T-helper 9 cell (primary cell): ENCODE data around the gene C8G.
A peak's percentile ranks its signal among the peaks of the same experiment; 100 is the strongest.

ENCODE experiments used
- DNase-seq: peaks from one replicate; pipeline ENCODE4 v3.0.0-alpha.2; 2020
- total RNA-seq, 2 donors: gene quantifications; one replicate each; lab custom pipeline; 2026; lab: John Stamatoyannopoulos, UW

Gene C8G
- 0.24 to 0.70 reads per million in 2 donors for total RNA-seq

DNA sequence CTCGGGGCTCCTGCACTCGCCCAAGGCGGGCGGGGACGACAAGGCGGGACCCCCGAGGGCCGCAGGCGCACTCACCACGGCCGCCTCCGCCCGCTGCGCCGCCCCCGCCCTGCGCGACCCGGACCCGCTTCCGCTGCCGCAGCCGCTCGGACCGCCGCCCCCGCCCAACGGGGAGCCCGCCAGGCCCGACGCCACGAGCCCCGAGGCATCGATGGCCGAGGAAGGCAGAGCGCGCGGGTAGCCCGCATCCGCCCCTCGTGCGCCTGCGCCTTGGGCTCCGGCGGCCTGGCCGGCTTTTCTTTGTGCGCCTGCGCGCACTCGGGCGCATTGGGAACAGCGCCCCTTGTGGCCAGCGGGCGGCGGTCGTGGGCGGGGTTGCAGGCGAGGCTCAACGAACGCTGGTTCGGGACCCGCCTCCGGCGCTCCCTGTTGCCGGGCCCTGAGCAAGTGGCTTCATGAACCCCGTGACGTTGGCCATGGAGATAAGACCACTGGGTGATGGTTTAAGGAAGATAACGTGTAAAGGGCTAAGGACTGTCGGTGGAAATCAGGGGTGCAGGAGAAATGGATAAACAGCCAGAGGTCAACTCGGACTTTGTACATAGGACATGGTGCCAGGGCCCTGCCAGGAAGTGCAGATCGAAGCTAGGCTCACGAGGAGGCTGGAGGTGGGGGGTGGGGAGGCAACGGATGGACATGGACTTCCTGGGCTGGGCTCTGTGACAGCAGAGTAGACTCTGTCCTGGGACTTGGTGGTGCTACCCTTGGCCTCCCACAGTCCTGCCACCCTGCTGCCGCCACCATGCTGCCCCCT, at the start of gene C8G, which contains the start of gene FBXW5:
Gene C8G, plus strand, starts transcription at position 725 of the 814 bp plus-strand sequence. Its CDS starts 78 bp downstream, at position 803.
Gene FBXW5, minus strand, starts transcription at position 220 of the 814 bp plus-strand sequence. CDS start 655 bp downstream, outside the sequence.
- DNase-seq, result peak; percentile 90

- DNase-seq, result no peak
Observed at GRCh38 chr9:136896027-136896426, 49.0 kb upstream of the C8G start.

GRCh38 chr9:136898483-136899100, 46.5 kb upstream of the C8G start:
- DNase-seq, result no peak

DNA sequence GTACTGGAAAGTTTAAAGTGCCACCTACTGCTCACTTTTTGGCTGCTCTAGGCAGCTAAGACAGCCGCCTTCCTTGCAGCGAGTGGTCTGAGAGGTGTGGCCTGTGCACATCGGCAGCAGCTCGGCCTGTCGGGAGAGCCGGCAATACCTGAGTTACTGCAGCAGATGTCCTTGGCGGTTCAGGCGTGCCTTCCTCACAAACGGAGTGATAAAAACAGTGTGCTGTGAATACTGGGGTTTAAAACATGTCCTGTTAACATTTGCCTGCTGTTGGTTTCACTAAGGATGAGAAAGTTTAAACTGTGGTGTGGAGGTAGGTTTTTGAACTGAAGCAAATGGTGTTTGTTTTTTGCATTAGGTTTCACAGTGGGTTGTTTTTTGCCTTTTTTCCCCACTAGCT, 45.8 kb upstream of the C8G start:
- no peak for DNase-seq

DNA sequence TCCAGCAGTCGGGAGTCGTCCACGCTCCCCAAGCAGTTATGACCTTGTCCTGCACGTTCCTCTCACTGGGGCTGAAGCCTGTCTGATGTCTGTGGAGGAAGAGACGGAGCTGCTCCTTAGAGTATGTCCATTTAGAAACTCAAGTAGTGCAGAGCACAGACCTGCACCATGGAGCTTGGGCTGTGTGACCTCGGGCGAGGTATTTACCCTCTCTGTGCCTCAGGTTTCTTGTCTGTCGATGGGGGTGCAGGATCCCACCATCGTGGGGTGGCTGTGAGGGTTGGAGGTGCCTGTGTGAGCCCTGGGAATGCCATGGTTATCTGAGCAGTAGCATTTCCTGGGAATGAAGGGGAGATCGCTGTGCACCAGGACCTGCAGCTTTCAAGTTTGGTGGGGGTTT, 44.5 kb upstream of the C8G start:
- no peak for DNase-seq

DNA sequence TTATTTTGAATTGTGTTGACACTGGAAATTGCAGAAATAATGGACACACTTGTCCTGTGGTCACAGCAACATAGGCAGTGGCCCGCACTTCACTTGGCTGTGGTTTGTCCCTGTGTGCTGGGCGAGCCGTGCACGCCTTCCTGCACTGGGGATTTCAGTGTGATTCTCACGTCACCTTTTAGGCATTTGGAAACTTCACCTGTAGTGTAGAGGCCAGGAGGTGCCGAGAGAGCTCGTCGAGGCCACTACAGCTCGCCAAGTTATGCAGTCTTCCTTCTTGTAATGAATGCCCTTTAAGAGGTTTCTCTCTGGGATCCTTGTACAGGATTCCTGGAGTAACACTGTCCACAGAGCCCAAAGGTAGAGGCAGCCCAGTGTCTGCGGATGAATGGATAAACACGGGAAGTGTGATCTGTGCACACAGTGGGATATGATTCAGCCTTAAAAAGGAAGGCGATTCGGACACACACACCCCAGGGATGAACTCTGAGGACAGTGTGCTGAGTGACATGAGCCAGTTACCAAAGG, 44.0 kb upstream of the C8G start:
- DNase-seq, result no peak

DNA sequence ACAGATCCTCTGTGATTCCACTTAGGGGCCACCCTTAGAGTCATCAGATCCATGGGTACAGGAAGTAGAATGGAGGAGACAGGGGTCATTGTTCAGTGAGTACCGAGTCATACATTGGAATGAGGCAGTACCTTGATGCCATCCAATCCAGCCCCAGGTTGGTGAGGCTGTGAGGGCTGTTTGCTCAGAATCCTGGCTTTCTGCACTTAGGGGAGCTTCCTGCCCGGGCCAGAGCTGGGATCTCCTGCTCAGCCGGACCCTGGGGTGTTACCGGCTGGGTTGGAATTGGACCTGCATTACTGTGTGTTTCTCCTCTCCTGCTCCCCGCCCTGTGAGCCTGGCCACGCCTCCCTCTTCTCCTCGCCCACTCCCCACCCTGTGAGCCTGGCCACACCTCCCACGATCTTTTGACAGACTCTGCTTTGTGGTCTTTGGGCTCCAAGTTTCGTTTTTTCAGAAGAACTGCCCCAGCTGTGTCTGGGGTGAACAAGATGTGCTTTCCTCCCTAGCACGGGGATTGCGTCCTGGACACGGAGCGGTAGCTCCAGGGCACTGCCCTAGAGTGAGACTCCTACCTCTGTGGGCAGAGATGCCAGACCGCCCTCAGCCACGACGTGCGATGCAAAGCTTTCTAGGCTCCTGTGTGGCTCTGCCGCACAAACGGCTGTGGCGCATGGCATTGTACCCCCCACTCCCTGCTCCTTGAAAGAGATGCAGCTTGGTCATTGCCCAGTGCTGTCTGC, 43.4 kb upstream of the C8G start:
- peak; percentile 67 for DNase-seq

- DNase-seq, result peak; percentile 79
Observed at GRCh38 chr9:136902259-136902821, 42.7 kb upstream of the C8G start.

DNA sequence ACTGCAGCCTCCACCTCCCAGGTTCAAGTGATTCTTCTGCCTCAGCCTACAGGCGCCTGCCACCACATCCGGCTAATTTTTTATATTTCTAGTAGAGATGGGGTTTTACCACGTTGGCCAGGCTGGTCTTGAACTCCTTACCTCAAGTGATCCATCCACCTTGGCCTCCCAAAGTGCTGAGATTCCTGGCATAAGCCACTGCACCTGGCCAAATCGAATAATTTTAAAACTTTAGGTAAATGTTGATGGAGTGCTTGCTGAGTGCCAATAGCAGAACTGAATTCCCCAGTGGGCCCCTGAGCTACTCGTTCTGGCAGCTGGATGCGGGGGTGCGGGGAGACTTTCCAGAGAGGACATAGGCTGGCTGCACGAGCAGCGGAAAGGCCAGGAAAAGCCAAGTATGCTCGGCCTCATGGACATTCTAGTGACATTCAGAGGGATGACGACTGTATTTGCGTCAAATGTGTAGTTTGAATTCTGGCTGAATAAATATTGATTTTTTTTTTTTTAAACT, 41.9 kb upstream of the C8G start:
- DNase-seq, result no peak

GRCh38 chr9:136906266-136906665, 38.8 kb upstream of the C8G start:
- no peak for DNase-seq

DNA sequence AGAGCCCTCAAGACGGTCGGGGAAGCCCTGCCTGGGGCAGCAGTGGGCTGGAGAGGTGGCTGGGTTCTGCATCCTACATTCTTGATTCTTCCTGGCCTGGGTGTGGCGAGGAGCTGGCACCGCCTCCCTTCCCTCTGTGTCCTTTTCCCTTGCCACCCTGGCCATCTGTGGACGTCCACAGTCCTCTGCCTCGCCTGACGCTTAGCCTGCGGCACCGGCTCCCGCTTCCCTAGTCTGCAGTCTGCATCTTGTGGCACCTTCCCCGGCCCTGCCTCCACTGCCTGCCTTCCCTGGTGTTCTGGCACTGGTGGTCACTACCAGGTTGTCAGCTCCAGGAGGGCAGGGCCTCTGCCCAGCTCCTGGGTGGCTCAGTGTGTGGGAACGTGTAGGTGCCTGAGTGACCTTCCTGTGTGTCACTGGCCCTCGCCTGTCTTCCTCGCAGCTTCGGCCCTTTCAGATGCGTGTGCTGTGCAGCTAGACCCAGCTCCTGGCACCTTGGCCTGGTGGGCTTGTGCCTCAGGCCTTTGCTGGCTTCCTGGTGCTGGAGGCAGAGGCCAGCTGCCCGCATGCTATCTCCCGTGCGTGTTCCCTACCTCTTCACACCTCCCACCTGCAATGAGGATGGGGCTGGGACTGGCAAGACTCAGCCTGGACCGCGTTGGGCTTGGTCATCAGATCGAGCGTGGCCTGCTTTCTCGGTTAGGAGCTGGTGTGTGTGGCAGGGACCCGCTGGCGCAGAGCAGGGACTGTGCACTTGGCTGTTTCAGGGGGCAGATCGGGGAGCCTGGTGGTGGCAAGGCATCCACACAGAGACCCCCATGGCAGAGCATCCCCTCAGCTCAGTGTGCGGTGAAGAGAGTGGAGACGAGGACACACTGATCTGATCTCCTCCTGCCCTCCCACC, 37.8 kb upstream of the C8G start:
- no peak for DNase-seq

- DNase-seq, result no peak
Observed at GRCh38 chr9:136910197-136910900, 34.7 kb upstream of the C8G start.

DNA sequence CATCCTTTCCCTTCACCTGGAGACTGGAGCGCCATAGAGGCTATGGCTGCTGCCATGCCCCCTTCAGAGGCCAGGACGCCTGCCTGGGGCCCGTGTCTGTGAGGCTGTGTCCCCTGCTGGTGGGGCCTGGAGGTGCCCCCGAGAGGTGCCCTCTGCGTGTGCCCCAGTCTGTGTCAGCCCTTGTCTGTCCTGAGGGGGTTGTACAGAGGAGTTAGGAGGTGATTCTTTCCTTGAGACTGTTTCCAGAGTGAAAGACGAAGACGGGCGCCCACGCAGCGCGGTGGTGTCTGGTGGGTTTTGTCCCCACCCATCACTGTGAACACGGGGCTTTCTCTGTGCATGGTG, 34.2 kb upstream of the C8G start:
- DNase-seq, result no peak

GRCh38 chr9:136913701-136914438, 31.2 kb upstream of the C8G start:
- DNase-seq, result no peak

DNA sequence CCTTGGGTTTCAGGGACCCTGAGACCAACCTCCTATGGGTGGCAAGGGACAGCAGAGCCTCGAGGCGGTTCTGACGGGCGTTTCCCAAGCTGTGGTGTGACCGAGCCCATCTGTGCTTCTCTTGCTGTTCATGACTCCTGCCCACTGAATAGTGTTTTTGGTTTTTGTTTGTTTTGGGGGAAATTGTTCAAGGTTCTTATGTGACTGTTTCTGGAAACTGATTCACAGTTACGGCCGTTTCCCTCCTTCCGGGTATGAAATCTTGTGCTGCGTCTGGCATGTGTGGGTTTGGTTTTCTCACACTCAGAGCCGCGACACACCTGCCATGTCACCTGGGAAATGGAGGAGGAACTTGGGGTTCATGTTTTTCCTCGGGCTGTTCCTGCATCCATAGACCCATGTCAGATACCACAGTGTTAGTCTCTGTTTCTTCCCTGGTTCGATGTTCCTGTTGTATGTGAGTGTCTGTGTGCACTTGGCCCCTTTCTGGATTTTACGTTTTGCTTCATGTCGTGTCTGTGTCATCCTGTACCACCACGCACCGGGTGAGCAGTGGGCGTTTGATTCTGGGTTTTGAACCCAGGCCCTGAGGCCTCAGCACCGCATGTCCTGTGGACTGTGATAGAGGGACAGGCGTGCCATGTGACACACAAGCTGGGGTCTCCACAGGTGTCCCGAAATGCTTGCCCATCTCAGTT, 29.3 kb upstream of the C8G start:
- DNase-seq, result no peak

- DNase-seq, result no peak
Observed at GRCh38 chr9:136916330-136917184, 28.5 kb upstream of the C8G start.

DNA sequence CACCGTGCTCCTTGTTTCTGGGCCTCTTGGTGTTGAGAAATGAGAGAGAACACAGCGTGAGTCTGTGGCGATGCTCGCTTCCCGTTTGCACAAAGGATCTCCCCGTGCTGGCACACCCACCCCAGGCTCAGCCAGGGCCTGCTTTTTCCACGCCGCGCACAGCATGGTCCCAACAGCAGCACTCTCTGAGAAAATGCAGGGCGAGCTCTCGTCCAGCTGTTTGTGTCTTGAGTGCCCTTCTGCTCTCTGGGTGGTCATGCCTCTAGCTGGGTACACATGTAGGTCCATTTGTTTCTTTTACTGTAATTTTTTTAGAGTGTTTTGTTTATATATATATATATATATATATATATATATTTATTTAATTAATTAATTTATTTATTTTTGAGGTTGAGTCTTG, 27.1 kb upstream of the C8G start:
- no peak for DNase-seq

- DNase-seq, result no peak
Observed at GRCh38 chr9:136920069-136920468, 25.0 kb upstream of the C8G start.
